HG03060 (cell line): ENCODE measurements around the gene ATP5MG.
"Not testable (repeated sequence)": the region's sequence is repeated elsewhere in the genome, so short reads cannot be mapped to it uniquely, and the experiment has no call there.

Experiments
- ATAC-seq: cut with Tn5 transposase; IDR thresholded peaks from one replicate; pipeline ENCODE4 v1.9.1; 2021; ENCODE audit warnings: low read depth, moderate number of reproducible peaks; ENCODE audit not compliant: unreplicated experiment

ATP5MG gene

GRCh38 chr11:118401151-118401879 lies at the start of gene ATP5MG:
TSS of gene ATP5MG (plus strand) at chr11:118401606. CDS start at chr11:118401666, 60 bp downstream.
- peak; percentile 37 for ATAC-seq

- ATAC-seq: no peak
Observed at GRCh38 chr11:118353084-118353710, 48.2 kb upstream of the ATP5MG start.

DNA sequence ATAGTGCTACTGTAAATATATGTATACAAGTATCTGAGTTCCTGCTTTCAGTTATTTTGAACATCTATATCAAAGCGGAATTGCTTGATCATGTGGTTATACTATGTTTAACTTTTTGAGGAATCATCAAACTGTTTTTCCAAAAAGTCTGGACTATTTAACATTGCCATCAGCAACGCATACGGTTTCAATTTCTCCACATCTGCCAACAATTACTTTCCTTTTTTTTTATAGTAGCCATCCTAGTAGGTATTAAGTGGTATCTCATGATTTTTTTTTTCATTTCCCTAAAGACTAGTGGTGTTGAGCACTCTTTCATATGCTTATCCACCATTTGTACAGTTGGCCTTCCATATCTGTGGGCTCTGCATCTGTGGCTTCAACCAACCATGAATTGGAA lies 43.3 kb upstream of the ATP5MG start:
- no peak for ATAC-seq

DNA sequence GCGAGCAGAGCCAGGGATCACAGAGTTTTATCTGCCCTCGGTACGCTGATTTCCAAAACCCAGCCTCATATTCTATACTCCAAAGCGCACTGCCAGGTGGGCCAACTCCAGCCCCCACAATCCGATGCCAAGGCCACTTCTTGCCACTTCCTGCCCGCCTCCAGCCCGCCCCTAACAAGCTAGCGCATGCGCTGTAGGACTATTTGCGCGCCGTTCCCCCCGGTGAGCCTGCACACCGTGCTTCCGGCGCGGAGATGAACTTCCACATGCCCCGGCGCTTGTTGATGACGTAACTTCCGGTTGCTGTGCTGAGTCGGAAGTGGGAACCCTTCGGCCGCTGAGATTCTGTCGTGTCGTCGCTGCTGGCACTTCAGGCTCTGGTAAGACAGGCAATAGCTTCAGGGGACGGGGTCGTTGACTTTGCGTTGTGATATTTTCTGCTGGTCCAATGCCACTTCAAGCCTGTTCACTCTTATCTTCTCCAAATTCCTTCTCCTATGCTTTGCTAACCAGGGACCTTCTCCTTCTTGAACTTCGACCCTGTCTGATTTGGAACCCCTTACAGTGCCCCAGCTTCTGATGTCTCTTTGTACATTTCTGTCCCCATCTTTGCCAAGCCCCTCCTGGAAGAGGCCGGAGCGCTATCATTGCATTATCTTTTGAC lies 42.0 kb upstream of the ATP5MG start, which contains the start of gene UBE4A:
Gene UBE4A (plus strand): TSS at position 306 of the 664 bp plus-strand sequence. CDS start 5,481 bp downstream, outside the sequence.
- peak; percentile 77 for ATAC-seq

DNA sequence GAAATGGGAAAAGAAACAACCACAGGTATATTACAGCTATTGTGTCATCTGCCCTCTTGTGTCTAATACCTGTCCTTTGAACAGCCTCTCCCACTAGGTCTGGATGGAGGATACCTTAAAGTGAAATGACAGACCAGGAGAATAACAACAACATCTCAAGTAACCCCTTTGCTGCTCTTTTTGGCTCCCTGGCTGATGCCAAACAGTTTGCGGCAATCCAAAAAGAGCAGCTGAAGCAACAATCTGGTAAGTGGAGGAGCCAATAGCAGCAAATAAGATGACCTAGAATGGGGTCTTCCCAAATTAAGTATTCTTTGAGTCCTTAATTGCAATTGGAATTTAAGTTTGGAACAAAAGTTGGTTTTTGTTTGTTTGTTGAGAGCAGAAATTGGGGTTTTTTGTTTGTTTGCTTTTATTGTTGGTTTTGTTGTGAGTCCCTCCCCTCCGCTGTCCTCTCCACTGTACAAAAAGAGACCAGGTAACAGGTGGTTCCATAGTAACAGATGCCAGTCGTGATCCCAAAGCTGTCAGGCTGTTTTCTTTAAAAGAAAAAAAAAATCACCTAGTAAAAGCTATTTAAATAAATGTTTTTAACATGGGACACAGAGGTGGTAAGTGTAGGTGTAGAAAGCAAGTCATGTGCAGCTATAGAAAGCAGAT lies 36.3 kb upstream of the ATP5MG start:
- ATAC-seq: no peak

DNA sequence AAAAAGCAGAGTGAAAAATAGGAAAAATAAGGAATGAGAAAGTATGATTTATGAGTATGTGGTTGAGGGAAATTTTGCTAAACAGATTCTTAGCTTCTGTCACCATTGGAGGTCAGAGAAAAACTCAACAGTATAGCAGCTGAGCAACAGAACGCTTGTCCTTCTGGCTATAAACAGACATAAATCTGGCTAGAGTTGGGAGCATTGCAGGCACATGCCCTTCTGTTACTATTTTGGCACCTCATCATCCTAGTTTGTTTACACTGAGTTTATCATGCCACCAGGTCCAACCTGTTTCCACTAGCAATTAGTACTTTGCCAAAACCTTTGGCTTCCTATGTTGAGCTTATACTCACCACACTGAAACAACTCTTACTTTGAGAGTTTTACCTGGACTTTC lies 35.1 kb upstream of the ATP5MG start:
- ATAC-seq: no peak

DNA sequence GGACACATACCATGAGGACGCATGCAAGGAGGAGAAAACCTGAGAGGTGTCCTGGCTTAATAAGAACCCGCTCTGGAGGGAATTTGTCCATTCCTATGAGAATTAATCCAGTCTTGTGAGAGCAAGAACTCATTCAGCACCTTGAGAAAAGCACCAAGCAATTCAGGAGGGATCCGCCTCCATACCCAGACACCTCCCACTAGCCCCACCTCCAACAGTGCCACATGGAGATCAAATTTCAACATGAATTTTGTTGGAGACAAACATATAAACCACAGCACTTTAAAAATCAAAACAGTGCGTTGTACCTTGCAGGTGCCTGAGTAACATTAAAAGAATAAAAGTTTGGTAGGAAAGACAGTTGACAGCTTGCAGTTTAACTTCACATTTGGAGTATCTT lies 30.6 kb upstream of the ATP5MG start:
- ATAC-seq: no peak

DNA sequence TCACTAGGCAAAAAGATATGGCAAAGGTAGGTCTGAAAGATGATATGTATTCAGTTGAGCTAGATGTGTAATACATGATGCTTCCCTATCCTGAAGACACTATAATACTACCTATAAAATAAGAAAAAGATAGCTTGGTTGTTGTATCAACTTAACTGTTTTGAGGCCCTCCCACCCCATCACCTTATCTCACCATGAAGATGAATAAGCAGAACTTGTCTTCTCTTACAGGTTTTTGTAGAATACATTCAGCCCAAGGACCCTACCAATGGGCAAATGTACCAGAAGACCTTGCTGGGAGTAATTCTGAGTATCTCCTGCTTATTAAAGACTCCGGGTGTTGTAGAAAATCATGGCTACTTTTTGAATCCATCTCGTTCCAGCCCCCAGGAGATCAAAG lies 28.1 kb upstream of the ATP5MG start:
- no peak for ATAC-seq

DNA sequence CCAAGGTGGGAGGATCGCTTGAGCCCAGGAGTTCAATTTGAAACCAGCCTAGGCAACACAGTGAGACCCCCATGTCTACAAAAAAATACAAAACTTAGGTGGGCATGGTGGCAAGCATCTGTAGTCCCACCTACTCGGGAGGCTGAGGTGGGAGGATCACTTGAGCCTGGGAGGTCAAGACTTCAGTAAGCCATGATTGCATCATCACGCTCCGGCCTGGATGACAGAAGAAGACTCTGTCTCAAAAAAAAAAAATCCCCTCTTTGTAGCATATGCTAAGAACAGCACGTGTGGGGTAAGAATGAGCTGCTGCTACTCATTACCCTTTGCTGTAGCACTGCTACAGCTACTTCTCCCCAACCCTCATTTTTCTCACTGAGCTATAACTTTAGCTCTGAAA lies 27.5 kb upstream of the ATP5MG start:
- no peak for ATAC-seq

GRCh38 chr11:118374729-118375128 lies 26.7 kb upstream of the ATP5MG start:
- no peak for ATAC-seq

DNA sequence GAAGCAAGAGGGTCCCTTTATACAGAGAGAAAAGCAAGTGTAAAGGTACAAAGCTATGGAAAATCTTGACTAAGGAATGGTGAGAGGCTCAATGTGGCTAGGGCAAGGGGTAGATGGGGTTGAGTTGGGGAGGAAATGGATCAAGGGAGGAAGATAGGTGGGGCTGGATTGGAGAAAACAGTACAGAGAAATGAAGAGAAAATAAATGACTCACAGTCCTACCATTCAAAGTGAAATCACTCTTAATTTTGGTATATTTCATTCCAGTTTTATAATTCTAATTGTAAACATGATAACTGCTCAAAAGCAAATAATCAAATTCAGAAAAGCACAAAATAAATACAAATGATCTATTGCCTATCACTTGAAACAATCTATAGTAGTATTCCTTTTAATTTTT lies 25.4 kb upstream of the ATP5MG start:
- ATAC-seq: no peak

GRCh38 chr11:118379497-118379896 lies 21.9 kb upstream of the ATP5MG start:
- no peak for ATAC-seq

- no peak for ATAC-seq
Observed at GRCh38 chr11:118380571-118380970, 20.8 kb upstream of the ATP5MG start.

DNA sequence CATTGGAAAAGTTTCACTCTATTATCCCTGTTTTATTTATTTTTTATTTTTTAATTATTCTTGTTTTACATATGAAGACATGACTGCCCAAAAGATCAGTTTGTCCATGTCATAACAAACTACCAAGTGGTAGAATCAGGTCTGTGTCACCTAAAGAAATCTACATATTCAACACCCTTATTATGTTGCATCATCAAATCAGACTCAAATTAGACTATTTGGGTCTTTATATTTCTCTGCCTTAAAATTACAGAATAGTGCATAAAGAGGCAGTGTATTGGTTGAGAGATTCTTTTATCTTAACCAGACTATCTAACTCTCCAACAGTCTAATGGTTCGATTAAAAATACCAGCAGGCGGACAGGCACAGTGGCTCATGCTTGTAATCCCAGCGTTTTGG lies 18.5 kb upstream of the ATP5MG start:
- ATAC-seq: no peak

DNA sequence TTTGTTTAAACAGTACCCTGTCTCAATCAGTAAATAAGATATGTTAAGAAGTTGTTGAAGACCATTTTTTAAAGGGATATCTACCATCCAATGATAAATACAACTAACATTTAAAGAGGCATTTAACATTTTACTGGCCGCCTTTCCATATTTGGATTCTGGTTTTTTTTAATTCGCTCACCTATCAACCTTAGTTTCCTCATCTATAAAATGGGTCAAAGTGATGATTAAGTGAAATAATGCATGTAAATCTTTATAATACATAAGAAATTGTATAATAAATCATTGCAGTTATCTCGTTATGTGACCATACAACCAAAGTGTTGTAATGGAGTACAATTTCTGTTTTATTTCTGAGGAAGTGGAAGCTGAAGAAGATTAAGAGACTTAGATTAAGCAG lies 17.7 kb upstream of the ATP5MG start:
- ATAC-seq: no peak

DNA sequence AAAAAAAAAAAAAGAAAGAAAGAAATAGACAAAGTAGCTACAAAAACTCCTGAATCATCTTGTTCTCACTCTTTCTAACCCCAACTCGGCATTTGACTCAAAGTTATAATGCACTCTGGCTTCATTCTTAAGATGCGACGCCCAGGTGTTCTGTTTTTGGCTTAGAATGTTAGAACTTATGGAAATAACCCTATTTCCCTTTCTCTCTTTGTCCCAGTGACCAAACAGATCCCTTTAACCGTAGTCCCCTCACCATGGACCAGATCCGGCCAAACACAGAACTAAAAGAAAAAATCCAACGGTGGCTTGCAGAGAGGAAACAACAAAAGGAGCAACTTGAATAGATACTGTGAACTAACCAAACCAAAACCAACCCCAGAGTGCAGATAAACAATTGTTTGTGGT lies 5.3 kb upstream of the ATP5MG start:
- no peak for ATAC-seq

- no peak for ATAC-seq
Observed at GRCh38 chr11:118397448-118397847, 4.0 kb upstream of the ATP5MG start.

DNA sequence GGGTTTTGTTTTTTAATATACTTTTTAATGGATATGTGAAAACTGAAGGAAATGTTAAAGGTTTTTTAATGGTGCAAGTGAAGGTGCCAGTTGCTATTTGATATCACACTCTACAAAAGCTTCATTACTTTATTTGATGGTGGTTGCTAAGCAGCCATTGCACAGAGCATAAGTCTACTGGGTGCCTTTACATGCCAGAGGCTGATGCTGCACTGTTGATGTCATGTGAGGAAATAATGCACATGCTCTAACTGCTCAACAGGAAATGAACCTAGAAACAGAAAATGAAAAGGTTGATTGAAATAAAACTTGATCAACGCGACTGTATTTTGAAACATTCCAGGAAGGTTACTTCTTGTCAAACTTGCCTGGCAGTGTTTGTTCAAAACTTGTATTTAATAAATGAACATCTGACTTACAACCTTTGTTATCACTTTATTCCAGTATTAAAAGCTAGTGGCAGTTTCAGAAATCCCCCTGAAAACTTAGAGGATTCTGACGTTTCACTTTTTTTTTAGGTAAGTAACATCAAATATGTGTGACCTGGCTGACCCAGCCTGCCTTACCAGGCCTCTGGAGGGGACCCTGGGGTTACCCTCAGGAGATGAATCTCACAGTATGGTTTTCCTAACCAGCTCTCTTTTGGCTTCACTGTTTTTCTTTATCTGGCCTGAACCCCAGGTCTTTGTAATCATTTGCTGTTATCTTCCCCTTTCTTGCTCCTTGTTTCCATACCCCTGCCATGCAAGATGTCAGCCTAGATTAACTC lies 2.4 kb upstream of the ATP5MG start:
- no peak for ATAC-seq

GRCh38 chr11:118401880-118402590 lies 629 bp downstream of the ATP5MG start:
- ATAC-seq: no peak

DNA sequence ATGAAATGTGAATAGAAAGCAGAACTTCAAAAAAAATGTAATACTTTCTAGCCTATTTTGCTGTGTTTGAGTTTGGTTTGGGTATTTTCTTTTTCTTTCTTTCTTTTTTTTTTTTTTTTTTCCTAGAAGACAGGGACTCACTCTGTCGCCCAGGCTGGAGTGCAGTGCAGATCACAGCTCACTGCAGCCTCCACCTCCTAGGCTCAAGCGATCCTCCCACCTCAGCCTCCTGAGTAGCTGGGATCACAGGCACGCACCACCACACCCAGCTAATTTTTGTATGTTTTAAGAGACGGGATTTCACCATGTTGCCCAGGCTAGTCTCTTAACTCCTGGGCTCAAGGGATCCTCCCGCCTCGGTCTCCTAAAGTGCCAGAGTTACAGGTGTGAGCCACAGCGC lies 1.2 kb downstream of the ATP5MG start:
- not testable (repeated sequence) for ATAC-seq
